Right forelimb (tissue), 1 donor: ENCODE measurements around the gene GLA.
A peak's percentile ranks its signal among the peaks of the same experiment; 100 is the strongest.

ENCODE experiments used
- DNase-seq: peaks from one replicate; pipeline ENCODE4 v3.0.0-alpha.2; 2018

GLA gene

GRCh38 chrX:101395789-101396188, 11.9 kb downstream of the GLA start:
- DNase-seq = no peak

- no peak for DNase-seq
These were observed 13.4 kb downstream of the GLA start for GRCh38 chrX:101394372-101394771.

- DNase-seq = no peak
These were observed 14.0 kb downstream of the GLA start for GRCh38 chrX:101393530-101394305.

- no peak for DNase-seq
These were observed 15.9 kb downstream of the GLA start for GRCh38 chrX:101391831-101392230.

- peak; percentile 85 for DNase-seq
These were observed 16.8 kb downstream of the GLA start, which contains the start of gene RPL36A for GRCh38 chrX:101390664-101391525. Gene RPL36A (plus strand): TSS chrX:101391011. CDS start chrX:101391044, 33 bp downstream.

GRCh38 chrX:101388604-101389003, 19.1 kb downstream of the GLA start:
- DNase-seq = no peak

GRCh38 chrX:101386542-101386885, 21.2 kb downstream of the GLA start:
- no peak for DNase-seq

- DNase-seq = no peak
These were observed 21.8 kb downstream of the GLA start, which contains the start of gene BTK for GRCh38 chrX:101385795-101386541. Gene BTK (minus strand): TSS chrX:101386191. CDS start chrX:101375284, 10,907 bp downstream.

GRCh38 chrX:101385026-101385684, 22.6 kb downstream of the GLA start:
- no peak for DNase-seq

- DNase-seq = no peak
These were observed 24.0 kb downstream of the GLA start for GRCh38 chrX:101383679-101384205.

GRCh38 chrX:101377547-101377946, 30.2 kb downstream of the GLA start:
- no peak for DNase-seq

GRCh38 chrX:101370888-101371504, 36.7 kb downstream of the GLA start:
- no peak for DNase-seq

- no peak for DNase-seq
These were observed 38.0 kb downstream of the GLA start for GRCh38 chrX:101369687-101370086.

- DNase-seq = no peak
These were observed 38.9 kb downstream of the GLA start for GRCh38 chrX:101368800-101369199.

GRCh38 chrX:101365301-101365795, 42.4 kb downstream of the GLA start:
- no peak for DNase-seq

GRCh38 chrX:101362757-101363156, 45.0 kb downstream of the GLA start:
- no peak for DNase-seq

- no peak for DNase-seq
These were observed 45.6 kb downstream of the GLA start for GRCh38 chrX:101362116-101362515.

GRCh38 chrX:101360390-101360789, 47.3 kb downstream of the GLA start:
- no peak for DNase-seq

- no peak for DNase-seq
These were observed 47.8 kb downstream of the GLA start for GRCh38 chrX:101359966-101360365.

- no peak for DNase-seq
These were observed 50.4 kb downstream of the GLA start for GRCh38 chrX:101357166-101357795.

- DNase-seq = no peak
These were observed 58.5 kb downstream of the GLA start for GRCh38 chrX:101349193-101349562.
